Neural progenitor cell (in vitro differentiated cells): Measurements from ENCODE around the gene RBKS.

Experiments
- EZH2phosphoT487 ChIP-seq: fragments of 200-600 bp; sonication (generic); IDR thresholded peaks from 2 replicates; pipeline ENCODE4 v1.6.1; 2017; ENCODE audit warnings: antibody characterized with exemption
- TF ChIP-seq, protein P1 (sequence below): fragments of 200-600 bp; sonication (generic); IDR thresholded peaks from 2 replicates; pipeline ENCODE4 v1.5.1; 2017; ENCODE audit warnings: antibody characterized with exemption, mild to moderate bottlenecking

DNA sequence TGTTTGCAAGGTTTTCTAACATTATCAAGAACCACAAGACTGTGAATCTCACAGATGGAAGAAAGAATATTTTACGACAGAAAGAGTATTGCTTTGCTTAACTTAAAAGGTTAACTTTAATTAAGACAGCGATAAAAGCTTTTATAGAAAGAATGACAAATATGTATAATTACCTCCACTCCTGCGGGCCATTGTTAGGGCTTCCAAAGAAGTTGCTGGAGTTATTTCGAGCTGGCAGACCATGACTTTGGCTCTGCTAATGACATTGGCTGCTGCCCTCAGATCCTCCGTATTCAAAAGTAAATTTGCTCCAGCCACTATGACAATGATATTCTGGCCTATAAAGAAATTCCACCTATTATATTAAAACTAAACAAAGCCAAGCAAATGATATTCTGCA, 47.3 kb downstream of the RBKS start:
- TF ChIP-seq EZH2phosphoT487, result no peak
- TF ChIP-seq, protein P1, sequence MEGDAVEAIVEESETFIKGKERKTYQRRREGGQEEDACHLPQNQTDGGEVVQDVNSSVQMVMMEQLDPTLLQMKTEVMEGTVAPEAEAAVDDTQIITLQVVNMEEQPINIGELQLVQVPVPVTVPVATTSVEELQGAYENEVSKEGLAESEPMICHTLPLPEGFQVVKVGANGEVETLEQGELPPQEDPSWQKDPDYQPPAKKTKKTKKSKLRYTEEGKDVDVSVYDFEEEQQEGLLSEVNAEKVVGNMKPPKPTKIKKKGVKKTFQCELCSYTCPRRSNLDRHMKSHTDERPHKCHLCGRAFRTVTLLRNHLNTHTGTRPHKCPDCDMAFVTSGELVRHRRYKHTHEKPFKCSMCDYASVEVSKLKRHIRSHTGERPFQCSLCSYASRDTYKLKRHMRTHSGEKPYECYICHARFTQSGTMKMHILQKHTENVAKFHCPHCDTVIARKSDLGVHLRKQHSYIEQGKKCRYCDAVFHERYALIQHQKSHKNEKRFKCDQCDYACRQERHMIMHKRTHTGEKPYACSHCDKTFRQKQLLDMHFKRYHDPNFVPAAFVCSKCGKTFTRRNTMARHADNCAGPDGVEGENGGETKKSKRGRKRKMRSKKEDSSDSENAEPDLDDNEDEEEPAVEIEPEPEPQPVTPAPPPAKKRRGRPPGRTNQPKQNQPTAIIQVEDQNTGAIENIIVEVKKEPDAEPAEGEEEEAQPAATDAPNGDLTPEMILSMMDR, result no peak
